Panc1 (cell line): Measurements from ENCODE around the gene RSAD1. TPM values are rescaled to one million over a fixed set of nuclear protein-coding genes. Genes with fewer than 3 reads are reported as not detected.

ENCODE experiments used
- ATAC-seq: fragments of 200-7000 bp; cut with Tn5 transposase; 2 replicates; pipeline ENCODE4 v1.9.1; 2020; ENCODE audit warnings: mild to moderate bottlenecking, moderate library complexity
- BruUV-seq: library from RNA; stranded (reverse); fragments of 400-500 nt; replicated peaks from 2 replicates; lab custom pipeline; 2021; lab: Mats Ljungman, UMichigan
- CTCF ChIA-PET: fragments of 300-600 bp; sonication (Branson Sonifier 250); formaldehyde crosslinking; loops from one replicate; lab custom pipeline; 2022; ENCODE audit warnings: antibody characterized with exemption; lab: Charles Lee
- POLR2A ChIA-PET: fragments of 300-600 bp; sonication (Branson Sonifier 250); formaldehyde crosslinking; loops from one replicate; lab custom pipeline; 2022; ENCODE audit warnings: antibody characterized with exemption; lab: Charles Lee
- DNase-seq: peaks from one replicate; pipeline ENCODE4 v3.0.0-alpha.2; 2010; ENCODE audit warnings: low read depth, low spot score
- H3K27ac ChIP-seq: 2 replicates; pipeline ENCODE4 v1.5.1; 2011; ENCODE audit warnings: mild to moderate bottlenecking, low read length, inconsistent platforms
- H3K27me3 ChIP-seq: fragments of 200-500 bp; sonication (Bioruptor generic); 2 replicates; pipeline ENCODE4 v1.6.0; 2014; ENCODE audit warnings: low read length, inconsistent platforms; ENCODE audit not compliant: control insufficient read depth, insufficient read depth
- H3K36me3 ChIP-seq: fragments of 200-500 bp; sonication (Bioruptor generic); 2 replicates; pipeline ENCODE4 v1.5.1; 2014; ENCODE audit warnings: inconsistent platforms, mild to moderate bottlenecking, low read length, moderate library complexity; ENCODE audit not compliant: control insufficient read depth, insufficient read depth
- H3K4me1 ChIP-seq: 2 replicates; pipeline ENCODE4 v1.5.1; 2011; ENCODE audit warnings: inconsistent platforms, mild to moderate bottlenecking, low read length, moderate library complexity; ENCODE audit not compliant: control insufficient read depth, insufficient read depth
- H3K4me3 ChIP-seq, 2 experiments: 2 replicates each; pipeline ENCODE4 v1.5.1; 2011 to 2012; ENCODE audit warnings: low read depth in 2 of 2, low read length in 2 of 2, mild to moderate bottlenecking in 2 of 2, inconsistent platforms in 1 of 2, moderate library complexity in 1 of 2
- H3K9me3 ChIP-seq: fragments of 200-500 bp; sonication (Bioruptor generic); 2 replicates; pipeline ENCODE4 v1.5.1; 2014; ENCODE audit warnings: low read depth, mild to moderate bottlenecking, inconsistent platforms, low read length, moderate library complexity; ENCODE audit not compliant: control insufficient read depth, insufficient read depth
- CTCF ChIP-seq: fragments of 450-650 bp; IDR thresholded peaks from 2 replicates; pipeline ENCODE4 v1.5.1; 2017; ENCODE audit warnings: mild to moderate bottlenecking
- POLR2AphosphoS5 ChIP-seq: IDR thresholded peaks from 2 replicates; pipeline ENCODE4 v1.6.1; 2012; ENCODE audit warnings: mild to moderate bottlenecking, low read depth, low read length, moderate library complexity
- REST ChIP-seq, 2 experiments: IDR thresholded peaks; 2 replicates each; pipeline ENCODE4 v1.6.1; 2011 to 2012; ENCODE audit warnings: low read depth in 2 of 2, control low read depth in 1 of 2, low read length in 1 of 2, mild to moderate bottlenecking in 1 of 2, moderate library complexity in 1 of 2; ENCODE audit not compliant: insufficient read depth in 1 of 2
- SIN3A ChIP-seq: IDR thresholded peaks from 2 replicates; pipeline ENCODE4 v1.6.1; 2012; ENCODE audit warnings: low read depth, mild to moderate bottlenecking, low read length, moderate library complexity, borderline replicate concordance; ENCODE audit not compliant: insufficient read depth
- TCF7L2 ChIP-seq: IDR thresholded peaks from 2 replicates; pipeline ENCODE4 v1.6.1; 2011; ENCODE audit warnings: mild to moderate bottlenecking, low read depth, low read length, inconsistent platforms
- in situ Hi-C: cut with HindIII; loops from 2 replicates; pipeline ENCODE4 v1.10.0; 2016; ENCODE audit warnings: low sequenced_read_pairs, low pct_unique_long_range_greater_than_20kb
- intact Hi-C: fragments of 100-400 bp; cut with micrococcal nuclease; formaldehyde crosslinking; loops from one replicate; pipeline ENCODE4 v1.10.0; 2022; ENCODE audit not compliant: unreplicated experiment
- total RNA-seq: library from RNA; stranded (reverse); gene quantifications from one replicate; pipeline ENCODE4 v1.2.1, GENCODE V29; 2021; ENCODE audit not compliant: unreplicated experiment

Gene RSAD1
- total RNA-seq, 1 experiment from 2014 or later: 40.2 TPM

DNA sequence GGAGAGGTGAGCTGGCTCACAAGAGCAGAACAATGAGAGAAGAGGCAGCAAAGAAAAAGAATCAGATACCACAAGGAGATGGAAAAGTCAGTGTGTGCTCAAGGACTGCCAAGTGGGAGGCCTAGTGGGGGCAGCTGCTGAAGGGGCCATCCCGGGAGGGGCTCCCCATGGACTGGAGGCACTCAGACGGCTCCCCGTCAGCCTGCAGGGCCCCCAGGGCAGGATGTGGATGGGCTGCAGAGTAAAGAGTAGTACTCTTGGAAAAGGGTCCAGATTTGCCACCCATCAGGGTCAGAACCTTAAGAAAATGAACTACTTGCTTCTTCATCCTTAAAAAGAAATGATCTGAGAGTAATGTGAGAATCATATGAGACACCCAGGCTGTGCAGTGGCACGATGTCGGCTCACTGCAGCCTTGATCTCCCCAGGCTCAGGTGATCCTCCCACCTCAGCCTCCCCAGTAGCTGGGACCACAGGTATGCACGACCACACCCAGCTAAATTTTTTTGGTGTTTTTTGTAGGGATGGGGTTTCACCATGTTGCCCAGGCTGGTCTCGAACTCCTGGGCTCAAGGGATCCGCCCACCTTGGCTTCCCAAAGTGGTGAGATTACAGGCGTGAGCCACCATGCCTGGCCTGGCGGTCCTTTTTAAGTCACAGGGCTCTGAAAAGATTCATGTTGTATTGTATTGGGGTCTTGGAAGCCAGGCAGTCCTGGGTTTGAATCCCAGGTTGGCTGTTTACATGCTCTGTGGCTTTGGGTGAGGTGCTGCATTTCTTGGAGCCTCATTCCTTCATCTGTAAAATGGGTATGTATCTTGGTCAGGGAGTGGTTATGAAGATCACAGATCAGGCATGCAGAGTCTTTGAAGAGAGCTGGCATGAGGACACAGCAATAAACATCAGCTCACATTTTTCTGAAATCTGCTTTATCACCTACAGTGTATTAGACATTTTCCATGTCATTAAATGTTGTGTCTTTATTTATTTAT is 37.5 kb upstream of the RSAD1 start:
- Histone ChIP-seq H3K4me1 (no peaks in the 10 kb centered on the region), H3K9me3 (no peaks in the 10 kb centered on the region), H3K36me3 (no peaks in the 10 kb centered on the region), H3K4me3 (no peak overlapping the region), H3K27ac (no peak overlapping the region), H3K27me3 (no peaks in the 10 kb centered on the region)
- intact Hi-C loops: no loop called here
- ChIA-PET CTCF (no interaction called here), POLR2A (interaction anchor here (0.5 kb wide), 1 partner anchor 46 kb away, joined by 6 read pairs; no protein-coding TSS in a partner anchor)
- in situ Hi-C loops: no loop called here
- TF ChIP-seq SIN3A: no peak
- TF ChIP-seq POLR2AphosphoS5: no peak
- no peak for TF ChIP-seq TCF7L2
- no peak for TF ChIP-seq REST (IDR thresholded peaks at IDR 0.05; ENCODE audit: insufficient read depth in 1 of 2, low read depth in 2 of 2, low read length in 1 of 2)
- no peak for TF ChIP-seq CTCF
- BruUV-seq: no TSS peak
- no peak for DNase-seq
- no peak for ATAC-seq

GRCh38 chr17:50443505-50443974 is 35.1 kb upstream of the RSAD1 start:
- no peak overlapping the region for H3K27ac ChIP-seq
- no peaks in the 10 kb centered on the region for H3K27me3 ChIP-seq
- ChIA-PET POLR2A (no interaction called here), CTCF (no interaction called here)
- BruUV-seq: TSS peak; percentile 27
- TF ChIP-seq SIN3A: no peak
- TF ChIP-seq REST (IDR thresholded peaks at IDR 0.05; ENCODE audit: insufficient read depth in 1 of 2, low read depth in 2 of 2, low read length in 1 of 2): no peak
- TF ChIP-seq CTCF: no peak
- TF ChIP-seq TCF7L2: no peak
- no peak for TF ChIP-seq POLR2AphosphoS5
- in situ Hi-C loops (no loop called here), intact Hi-C loops (no loop called here)
- no peak overlapping the region for H3K4me3 ChIP-seq
- no peaks in the 10 kb centered on the region for H3K4me1 ChIP-seq
- ATAC-seq (no peak), DNase-seq (no peak)
- H3K36me3 ChIP-seq: no peaks in the 10 kb centered on the region
- H3K9me3 ChIP-seq: no peaks in the 10 kb centered on the region
